Left cardiac atrium (tissue), 4 donors: ENCODE results near the gene PICK1. TPM values are rescaled to one million over a fixed set of nuclear protein-coding genes. Genes with fewer than 3 reads are reported as not detected.
"Not testable (repeated sequence)": the region's sequence is repeated elsewhere in the genome, so short reads cannot be mapped to it uniquely, and the experiment has no call there.

Experiments
- ATAC-seq, 2 donors: fragments of 200-7000 bp; cut with Tn5 transposase; one replicate each; pipeline ENCODE4 v1.9.1; 2020; ENCODE audit warnings: mild to moderate bottlenecking in 2 of 2, moderate library complexity in 2 of 2
- DNase-seq: peaks from one replicate; pipeline ENCODE4 v3.0.0-alpha.2; 2020
- intact Hi-C, 2 donors: fragments of 100-400 bp; cut with DNase I; formaldehyde crosslinking; loops; one replicate each; pipeline versions ENCODE4 v1.14.1 to v1.15.1; 2022 to 2023
- total RNA-seq, 2 donors: library from RNA; stranded (reverse); fragmentation: NEBNext Ultra II Directional; extraction: Animal tissue kit (Norgen Biotek cat#: 25700); gene quantifications; one replicate each; pipeline ENCODE4 v1.2.1, GENCODE V29; 2021
- donor health status: DM: no; HTN: yes; CAD: no.
- donor health status: DM: no; HTN: yes; CAD: no; lungs with severe emphysema.
- donor health status: DM: yes; HTN: yes; CAD: no.
- donor health status: Dilated cardiomyopathy.

Gene PICK1
- total RNA-seq, 2 donors from 2014 or later = 19.4 to 21.0 TPM

GRCh38 chr22:38029370-38029769, 27.8 kb upstream of the PICK1 start:
- intact Hi-C loops = no loop called here
- ATAC-seq = no peak
- DNase-seq = no peak

DNA sequence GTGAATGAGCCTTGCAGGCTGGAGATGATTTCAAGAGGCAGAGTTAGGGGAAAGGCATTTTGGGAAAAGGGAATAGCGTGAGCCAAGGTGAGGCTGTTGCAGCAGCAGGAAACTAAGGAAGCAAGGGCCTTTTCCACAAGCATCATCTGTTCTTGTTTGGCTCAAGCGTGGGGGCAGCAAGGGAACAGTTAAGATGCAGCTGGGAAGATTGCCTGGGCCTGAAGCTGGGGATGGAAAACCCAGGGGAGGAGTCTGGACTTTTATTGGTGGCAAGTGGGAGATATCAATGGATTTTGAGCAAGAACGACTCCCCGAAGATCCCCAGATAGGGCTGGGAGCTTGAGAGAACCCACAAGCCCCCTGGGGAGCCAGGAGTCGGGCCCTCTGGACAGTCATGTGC, 27.3 kb upstream of the PICK1 start:
- intact Hi-C loops = no loop called here
- ATAC-seq (no peak), DNase-seq (no peak)

GRCh38 chr22:38030311-38031133, 26.7 kb upstream of the PICK1 start:
- peak; percentile 30 for DNase-seq
- no peak for ATAC-seq
- intact Hi-C loops = no loop called here

- no peak for DNase-seq
- intact Hi-C loops = no loop called here
- ATAC-seq = no peak
Observed at GRCh38 chr22:38031491-38031890, 25.7 kb upstream of the PICK1 start.

GRCh38 chr22:38032681-38033521, 24.3 kb upstream of the PICK1 start:
- intact Hi-C loops = no loop called here
- ATAC-seq (no peak), DNase-seq (no peak)

- ATAC-seq = peak in 1 of 2 donors; percentile 28
- intact Hi-C loops = no loop called here
- no peak for DNase-seq
Observed at GRCh38 chr22:38033522-38034277, 23.5 kb upstream of the PICK1 start.

- peak; percentile 69 to 88 for ATAC-seq
- intact Hi-C loops = no loop called here
- DNase-seq = peak; percentile 72
Observed at GRCh38 chr22:38034278-38034882, 22.8 kb upstream of the PICK1 start.

- intact Hi-C loops = no loop called here
- no peak for ATAC-seq
- no peak for DNase-seq
Observed at GRCh38 chr22:38034884-38035529, 22.2 kb upstream of the PICK1 start.

DNA sequence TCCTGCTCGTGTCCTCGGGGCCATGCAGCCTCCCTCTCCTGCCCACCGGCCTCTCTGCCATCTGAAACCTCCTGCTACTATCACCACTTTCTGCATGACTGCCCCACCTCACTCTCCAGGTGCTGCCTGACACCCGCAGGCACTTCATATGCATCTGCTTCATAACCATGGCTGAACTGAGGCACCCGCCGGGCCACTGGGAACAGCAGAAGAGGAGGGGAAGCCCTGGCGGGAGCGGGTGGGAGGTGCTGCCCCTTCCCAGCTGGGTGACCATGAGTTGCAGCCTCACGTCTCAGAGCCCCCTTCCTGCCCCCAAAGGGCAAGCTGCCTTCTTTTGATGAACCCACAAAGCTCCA, 21.7 kb upstream of the PICK1 start:
- ATAC-seq = no peak
- intact Hi-C loops = no loop called here
- no peak for DNase-seq

- DNase-seq = no peak
- no peak for ATAC-seq
- intact Hi-C loops = no loop called here
Observed at GRCh38 chr22:38036392-38037062, 20.7 kb upstream of the PICK1 start.

GRCh38 chr22:38037367-38038150, 19.6 kb upstream of the PICK1 start:
- DNase-seq, intact Hi-C loops, ATAC-seq: not testable (repeated sequence)

DNA sequence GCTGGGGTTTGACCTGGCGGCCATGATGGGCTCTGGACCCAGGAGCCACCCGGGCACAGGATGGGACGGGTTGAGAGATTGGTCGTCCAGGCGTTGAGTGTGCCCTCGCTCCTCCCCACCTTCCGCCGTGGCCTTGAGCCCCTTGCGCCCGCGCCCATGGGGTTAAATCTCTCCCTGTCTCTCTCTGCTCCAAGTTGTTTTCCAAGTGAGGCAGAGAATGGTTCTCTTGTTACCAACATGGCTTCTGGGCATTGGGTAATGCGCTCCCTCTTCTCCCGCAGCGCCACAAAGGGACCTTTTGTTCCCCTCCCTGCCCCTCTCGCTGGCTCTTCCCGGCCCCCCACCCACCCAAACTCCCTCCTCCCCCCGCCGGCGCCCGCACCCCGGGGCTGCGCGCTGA, 18.8 kb upstream of the PICK1 start:
- no peak for ATAC-seq
- DNase-seq = no peak
- intact Hi-C loops = no loop called here

DNA sequence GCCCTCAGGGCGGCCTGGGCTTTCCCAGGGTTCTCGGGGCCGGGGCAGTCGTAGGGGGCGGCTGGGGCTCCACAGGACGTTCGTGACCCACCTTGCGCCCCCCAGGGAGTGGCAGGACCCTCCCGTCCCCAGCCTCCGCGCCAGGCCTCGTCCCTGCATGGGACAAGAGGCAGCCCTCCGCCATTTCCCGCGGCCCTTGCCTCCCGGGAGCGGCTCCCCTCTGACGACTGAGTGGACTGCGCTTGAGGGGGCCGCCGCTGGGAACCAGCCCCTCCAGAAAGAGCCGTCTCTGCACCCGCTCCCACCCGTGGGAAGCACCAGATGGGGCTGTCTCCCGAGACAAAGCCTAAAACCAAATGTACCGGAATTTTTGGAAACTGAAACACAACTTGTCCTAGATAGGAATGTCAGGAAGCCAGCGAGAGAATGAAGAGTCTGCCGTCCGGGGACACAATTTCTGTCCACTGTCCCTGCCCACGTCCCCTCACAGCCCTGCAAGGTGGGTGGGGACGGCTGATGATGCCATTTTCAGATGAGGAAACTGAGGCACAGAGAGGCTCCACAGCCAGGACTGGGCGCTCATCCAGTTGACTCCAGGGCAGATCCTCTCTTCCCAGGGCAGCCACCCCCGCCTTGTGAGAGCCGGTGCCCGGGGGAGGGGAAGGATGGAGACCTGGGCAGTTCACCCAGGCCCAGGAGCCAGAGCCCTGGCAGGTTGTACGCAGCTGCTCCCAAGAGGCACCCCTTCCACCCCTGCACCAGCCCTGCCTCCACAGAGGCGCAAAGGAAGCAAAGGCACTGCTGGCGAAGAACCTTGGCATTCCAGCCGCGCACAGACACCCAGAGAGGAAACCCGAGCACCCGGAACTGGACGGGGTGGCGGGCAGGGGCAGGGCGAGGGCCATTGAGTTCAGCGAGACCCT, 18.1 kb upstream of the PICK1 start:
- DNase-seq = no peak
- intact Hi-C loops = no loop called here
- peak in 1 of 2 donors; percentile 11 for ATAC-seq

- intact Hi-C loops = no loop called here
- DNase-seq (no peak), ATAC-seq (no peak)
Observed at GRCh38 chr22:38040953-38041759, 16.0 kb upstream of the PICK1 start.

DNA sequence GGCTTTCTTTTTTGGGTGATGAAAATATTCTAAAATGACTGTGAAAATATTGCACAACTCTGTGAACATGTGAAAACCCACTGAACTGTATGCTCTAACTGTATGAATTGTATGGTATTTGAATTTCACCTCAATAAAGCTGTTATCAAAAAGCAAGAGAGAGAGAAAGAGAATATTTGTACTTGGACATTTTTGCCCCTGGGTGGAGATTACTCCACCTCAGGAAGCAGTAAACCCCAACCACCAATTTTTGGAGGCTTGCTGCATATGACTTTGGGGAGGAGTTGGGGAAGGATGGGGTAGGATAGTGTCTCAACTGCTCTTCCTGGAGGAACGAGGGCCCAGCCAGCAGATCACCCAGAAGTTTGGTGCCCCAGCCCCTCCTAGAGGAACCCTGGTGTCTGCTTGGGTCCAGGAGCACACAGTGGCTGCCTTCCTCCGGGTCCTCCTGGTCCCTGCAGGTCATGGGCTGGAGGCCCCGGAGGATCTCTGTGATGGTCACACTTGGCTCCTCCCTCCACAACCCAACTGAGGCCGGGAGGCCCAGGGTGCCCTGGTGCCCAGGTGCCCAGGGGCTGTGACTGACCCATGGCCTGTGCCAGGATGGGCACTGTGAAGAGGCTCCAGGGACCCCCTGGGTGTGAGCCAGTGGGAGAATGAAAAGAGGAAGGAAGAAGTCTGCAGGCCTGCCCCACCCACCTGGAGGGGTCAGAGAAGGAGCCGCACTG, 15.3 kb upstream of the PICK1 start:
- no peak for DNase-seq
- intact Hi-C loops = no loop called here
- ATAC-seq = no peak
